Measurements from ENCODE around the gene RGS2.

The RGS2 gene

GRCh38 chr1:192832492-192832891 lies 23.7 kb downstream of the RGS2 start:
- DNase-seq, result no peak

DNA sequence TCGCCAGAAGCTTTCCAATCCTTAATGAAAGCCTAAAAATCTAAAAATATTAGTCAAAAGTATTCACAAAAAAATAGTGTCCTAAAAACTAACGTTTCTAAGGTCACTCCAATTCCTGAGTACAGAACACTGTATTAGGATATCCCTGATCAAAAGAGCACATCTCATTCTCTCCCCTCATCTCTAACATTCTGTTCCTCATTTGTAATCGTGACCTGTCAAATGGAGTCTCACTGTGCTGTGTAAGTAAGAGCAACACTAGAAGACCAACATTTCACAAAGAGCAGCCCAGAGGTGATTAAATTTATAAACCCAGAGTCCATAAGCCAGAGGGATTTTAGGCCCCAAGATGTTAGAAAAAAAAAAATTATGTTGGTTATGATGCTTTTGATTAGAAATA lies 26.3 kb downstream of the RGS2 start:
- no peak for DNase-seq

DNA sequence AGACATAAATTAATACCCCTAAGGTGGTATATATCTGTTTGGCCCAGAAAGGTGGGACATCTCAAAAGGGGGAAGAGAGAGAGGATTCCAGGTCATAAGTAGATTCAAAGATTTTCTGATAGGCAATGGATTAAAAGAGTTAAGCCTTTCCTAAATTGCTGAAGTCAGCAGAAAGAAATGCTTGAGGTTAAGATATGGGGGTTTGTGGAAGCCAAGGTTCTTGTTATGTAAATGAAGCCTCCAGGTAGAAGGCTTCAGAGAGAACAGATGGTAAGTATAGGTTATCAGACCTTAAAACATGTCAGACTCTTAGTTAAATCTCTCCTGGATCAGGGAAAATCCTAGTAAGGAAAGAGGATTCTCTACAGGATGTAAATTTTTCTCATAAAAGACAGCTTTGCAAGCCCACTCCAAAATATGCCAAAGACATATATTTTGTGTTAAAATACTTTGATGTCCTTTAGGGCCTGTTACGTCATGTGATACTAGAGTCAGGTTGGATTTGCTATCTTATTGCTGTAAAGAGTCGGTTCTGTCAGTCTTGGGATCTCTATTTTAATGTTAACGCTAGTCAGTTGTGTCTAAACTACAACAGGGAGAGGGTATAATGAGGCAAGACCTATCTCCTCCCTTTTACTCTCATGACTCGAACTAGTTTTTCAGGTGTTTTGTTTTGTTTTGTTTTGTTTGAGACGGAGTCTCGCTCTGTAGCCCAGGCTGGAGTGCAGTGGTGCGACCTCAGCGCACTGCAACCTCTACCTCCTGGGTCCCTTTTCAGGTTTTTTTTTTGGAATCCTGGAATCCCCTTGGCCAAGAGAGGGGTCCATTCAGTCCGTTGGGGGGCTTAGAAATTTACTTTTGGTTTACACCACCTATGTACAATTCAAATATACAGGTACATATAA lies 30.6 kb downstream of the RGS2 start:
- DNase-seq, result no peak

- DNase-seq, result no peak
These were observed 35.5 kb downstream of the RGS2 start for GRCh38 chr1:192844360-192844759.

GRCh38 chr1:192846950-192847349 lies 38.1 kb downstream of the RGS2 start:
- no peak for DNase-seq

DNA sequence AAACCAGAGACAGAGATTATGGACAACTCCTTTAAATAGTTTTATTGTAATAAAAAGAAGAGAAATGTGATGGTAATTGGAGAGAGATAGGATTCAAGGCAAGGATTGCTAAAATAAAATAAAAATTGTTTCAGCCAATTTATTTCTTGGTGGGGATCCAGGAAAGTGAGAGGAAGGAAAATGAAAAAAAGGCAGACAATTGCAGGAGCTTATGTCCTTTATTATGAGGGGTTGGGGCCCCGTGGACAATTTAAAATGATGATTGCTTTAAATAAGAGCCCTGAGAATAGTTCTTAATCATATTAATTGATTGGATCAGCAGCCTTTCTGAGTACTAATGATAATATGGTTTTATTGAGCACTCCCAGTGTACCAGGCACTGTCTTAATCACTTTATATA lies 40.2 kb downstream of the RGS2 start:
- no peak for DNase-seq

DNA sequence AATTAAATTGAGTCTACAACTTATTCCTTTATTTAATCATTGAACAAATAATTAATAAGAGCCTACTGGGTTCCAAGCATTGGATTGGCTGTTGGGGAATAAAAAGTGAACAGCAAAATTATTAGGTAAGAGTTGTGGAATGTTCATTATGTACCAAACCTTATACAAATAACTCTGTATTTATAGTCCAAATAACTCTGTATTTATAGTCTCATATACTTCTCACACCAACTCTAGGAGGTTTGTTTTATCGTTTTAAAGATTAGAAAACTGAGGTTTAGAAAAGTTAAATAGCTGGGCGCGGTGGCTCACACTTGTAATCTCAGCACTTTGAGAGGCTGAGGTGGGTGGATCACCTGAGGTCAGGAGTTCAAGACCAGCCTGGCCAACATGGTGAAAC lies 40.6 kb downstream of the RGS2 start:
- no peak for DNase-seq

DNA sequence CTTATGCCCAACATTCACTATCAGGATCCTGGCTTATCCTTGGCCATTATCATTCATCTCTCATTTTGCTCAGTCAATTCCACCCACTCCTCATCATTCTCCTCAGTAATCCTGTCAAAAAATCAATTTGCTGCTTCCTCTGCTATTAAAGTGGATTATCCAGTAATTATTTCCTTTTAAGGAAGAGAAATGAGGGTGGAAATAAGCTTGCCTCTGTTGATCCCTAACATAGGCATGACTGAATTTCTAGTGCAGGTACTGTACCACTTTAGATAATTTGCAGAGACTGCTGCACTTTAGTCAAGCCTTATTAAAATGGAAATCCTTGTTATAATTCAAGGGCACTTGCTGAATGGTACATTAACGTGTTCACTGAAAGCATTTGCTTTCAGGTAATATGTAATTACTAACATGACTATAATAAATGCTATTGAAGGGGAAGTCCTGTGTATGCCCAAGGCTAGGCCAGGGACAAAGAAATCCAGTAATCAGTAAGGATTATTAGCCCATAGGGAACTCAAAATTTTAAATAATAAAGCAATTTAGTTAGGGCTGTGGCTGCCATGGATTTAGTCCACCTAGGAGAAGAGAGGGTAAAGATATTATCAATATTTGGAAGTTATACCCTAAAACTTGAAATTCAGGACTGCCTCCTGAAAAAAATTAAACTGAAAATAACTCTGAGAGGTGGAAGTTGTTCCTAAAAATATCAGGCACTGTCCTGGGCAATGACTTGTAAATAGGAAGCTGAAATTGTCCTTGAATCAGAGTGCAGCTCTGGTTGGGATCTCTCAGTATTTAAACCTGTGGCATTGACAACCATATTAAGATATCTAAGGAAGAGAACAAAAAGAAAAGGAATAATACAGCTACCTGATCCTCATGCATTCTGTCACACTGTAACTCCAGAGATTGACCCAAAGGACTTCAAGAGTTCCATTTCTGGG lies 43.4 kb downstream of the RGS2 start:
- no peak for DNase-seq

- no peak for DNase-seq
These were observed 49.6 kb downstream of the RGS2 start for GRCh38 chr1:192858456-192858855.

GRCh38 chr1:192859808-192860207 lies 51.0 kb downstream of the RGS2 start:
- DNase-seq, result no peak

GRCh38 chr1:192860478-192861185 lies 51.8 kb downstream of the RGS2 start:
- no peak for DNase-seq

DNA sequence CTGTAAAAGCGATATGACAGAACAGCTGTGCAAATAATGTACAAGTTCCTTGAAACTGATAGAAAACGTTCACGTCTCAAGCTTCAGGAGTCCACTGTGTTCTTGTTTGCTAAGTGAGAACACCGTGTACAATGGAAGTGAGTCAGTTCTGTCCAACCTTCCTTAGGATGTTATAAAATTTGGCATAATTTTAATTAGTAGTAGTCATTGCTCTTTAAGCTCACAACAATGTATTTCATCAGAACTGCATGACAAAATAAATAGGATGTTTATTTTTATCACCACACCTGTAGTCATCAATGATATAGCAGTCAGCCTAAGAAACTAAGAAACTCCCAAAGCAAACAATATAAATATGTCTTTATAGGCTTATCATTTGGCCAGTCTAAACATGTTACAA lies 53.0 kb downstream of the RGS2 start:
- DNase-seq, result no peak
